Measurements from ENCODE around the gene AP1S2. TPM values are rescaled to one million over a fixed set of nuclear protein-coding genes. Genes with fewer than 3 reads are reported as not detected.

Gene AP1S2
- total RNA-seq, 6 experiments from 2014 or later: 4.0 to 12.3 (median 9.6) TPM

- WGBS (ENCODE audit: insufficient coverage, low coverage, low lambda C conversion rate, missing lambda C conversion rate): 1% methylated on average over 49 of the region's 55 CpGs
- DNase-seq (peak; percentile 82 to 93 (median 91)), ATAC-seq (peak; percentile 97 to 99 (median 98))
- intact Hi-C loops (cut with DNase I): no loop called here
- no peaks in the 10 kb centered on the region for H3K9me3 ChIP-seq
- H3K36me3 ChIP-seq: peaks cover 0 to 4% (median 0%) of the 10 kb centered on the region in 4 donors
- H3K27me3 ChIP-seq: no peaks in the 10 kb centered on the region
- peak within 1 kb of the TSS; percentile 53 to 97 (median 82) for H3K4me3 ChIP-seq
- H3K4me1 ChIP-seq: peaks cover 0 to 5% (median 2%) of the 10 kb centered on the region in 4 donors
- TF ChIP-seq CTCF (IDR thresholded peaks at IDR 0.05) (no peak), POLR2A (IDR thresholded peaks at IDR 0.05) (peak; percentile 60)
- H3K27ac ChIP-seq: peak within 1 kb of the TSS; percentile 52 to 69 (median 61)
Measured at GRCh38 chrX:15789979-15790768, 64.4 kb downstream of the AP1S2 start, which contains the start of gene ZRSR2. Gene ZRSR2, plus strand, starts transcription at chrX:15790484. Its CDS starts 12 bp downstream, at chrX:15790496.

GRCh38 chrX:15786915-15787314 lies 67.7 kb downstream of the AP1S2 start:
- H3K4me3 ChIP-seq: no peak overlapping the region
- H3K27me3 ChIP-seq: no peaks in the 10 kb centered on the region
- DNase-seq: no peak
- H3K9me3 ChIP-seq: no peaks in the 10 kb centered on the region
- ATAC-seq: no peak
- WGBS (ENCODE audit: insufficient coverage, low coverage, low lambda C conversion rate, missing lambda C conversion rate): 47% methylated on average over 3 of the region's 3 CpGs
- H3K27ac ChIP-seq: no peak overlapping the region
- no peak for TF ChIP-seq POLR2A (IDR thresholded peaks at IDR 0.05)
- TF ChIP-seq CTCF (IDR thresholded peaks at IDR 0.05): no peak
- no peaks in the 10 kb centered on the region for H3K36me3 ChIP-seq
- H3K4me1 ChIP-seq: peaks cover 0 to 5% (median 2%) of the 10 kb centered on the region in 4 donors
- intact Hi-C loops (cut with DNase I): no loop called here

DNA sequence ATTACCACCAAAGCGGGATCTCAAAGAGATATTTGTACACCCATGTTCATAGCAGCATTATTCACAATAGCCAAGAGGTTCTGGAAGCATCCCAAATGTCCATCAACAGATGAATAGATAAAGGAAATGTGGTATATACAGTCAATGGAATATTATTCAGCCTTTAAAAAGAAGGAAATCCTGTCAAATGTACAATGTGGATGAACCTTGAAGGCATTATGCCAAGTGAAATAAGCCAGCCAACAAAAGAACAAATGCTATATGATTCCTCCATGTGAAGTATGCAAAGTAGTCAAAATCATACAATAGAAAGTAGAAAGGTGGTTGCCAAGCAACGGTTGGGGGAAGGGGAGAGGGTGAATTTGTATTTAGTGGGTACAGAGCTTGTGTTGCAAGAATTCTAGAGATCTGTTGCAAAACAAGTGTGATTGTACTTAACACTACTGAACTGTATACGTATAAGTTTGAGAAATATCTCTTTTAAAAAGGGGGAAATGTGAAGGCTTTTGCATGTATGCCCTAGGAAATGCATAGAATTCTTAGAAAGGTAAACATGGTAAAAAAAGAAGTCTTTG lies 69.3 kb downstream of the AP1S2 start:
- Histone ChIP-seq H3K27ac (no peak overlapping the region), H3K9me3 (no peaks in the 10 kb centered on the region), H3K4me1 (peaks cover 0 to 4% (median 0%) of the 10 kb centered on the region in 4 donors), H3K27me3 (no peaks in the 10 kb centered on the region), H3K36me3 (no peaks in the 10 kb centered on the region), H3K4me3 (no peak overlapping the region)
- no peak for DNase-seq
- TF ChIP-seq CTCF (IDR thresholded peaks at IDR 0.05) (no peak), POLR2A (IDR thresholded peaks at IDR 0.05) (no peak)
- ATAC-seq: no peak
- intact Hi-C loops (cut with DNase I): no loop called here
- WGBS (ENCODE audit: insufficient coverage, low coverage, low lambda C conversion rate, missing lambda C conversion rate): 44% methylated on average over 1 of the region's 3 CpGs

DNA sequence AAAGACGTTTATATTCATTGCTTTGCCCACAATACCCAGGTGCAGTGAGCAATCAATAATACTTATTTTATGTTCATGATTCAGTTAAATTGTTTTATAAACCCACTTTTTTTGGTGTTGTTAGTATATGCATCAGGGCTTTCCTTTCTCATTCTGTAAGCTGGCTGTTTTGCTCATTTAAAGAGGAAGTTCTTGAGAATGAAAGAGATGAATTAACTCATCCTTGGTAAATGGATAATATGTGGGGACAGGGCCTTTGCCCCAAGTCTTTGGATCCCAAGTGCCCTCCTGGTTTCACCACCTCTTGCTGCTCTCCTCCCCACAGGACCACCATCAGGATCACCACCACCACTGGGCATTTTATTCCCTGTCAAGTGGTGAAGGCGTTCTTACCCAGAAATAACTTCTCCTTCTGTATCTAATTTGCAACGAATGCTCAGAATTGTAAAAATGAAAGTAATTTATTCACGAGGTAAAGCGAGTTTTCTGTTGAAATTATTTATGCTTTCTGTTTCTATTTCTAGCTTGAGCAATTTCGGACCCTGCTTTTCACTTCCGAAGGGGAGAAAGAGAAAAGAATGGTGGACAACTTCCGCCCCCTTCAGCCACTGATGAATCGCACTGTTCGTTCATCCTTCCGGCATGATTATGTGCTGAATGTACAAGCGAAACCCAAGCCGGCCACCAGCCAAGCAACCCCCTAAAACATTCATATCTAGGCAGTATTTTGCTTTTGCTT lies 72.5 kb downstream of the AP1S2 start:
- H3K27me3 ChIP-seq: no peaks in the 10 kb centered on the region
- no peaks in the 10 kb centered on the region for H3K4me1 ChIP-seq
- DNase-seq (no peak), ATAC-seq (peak in 1 of 4 donors; percentile 23)
- intact Hi-C loops (cut with DNase I): no loop called here
- WGBS (ENCODE audit: insufficient coverage, low coverage, low lambda C conversion rate, missing lambda C conversion rate): 54% methylated on average over 13 of the region's 13 CpGs
- H3K4me3 ChIP-seq: no peak overlapping the region
- no peak overlapping the region for H3K27ac ChIP-seq
- no peak for TF ChIP-seq CTCF (IDR thresholded peaks at IDR 0.05)
- no peaks in the 10 kb centered on the region for H3K9me3 ChIP-seq
- no peaks in the 10 kb centered on the region for H3K36me3 ChIP-seq

Other genes starting within 250 kb of the AP1S2 start
- gene CLTRN, start 190.0 kb downstream of the AP1S2 start, total RNA-seq: 10 to 100 TPM in 5 of 6 experiments, 1 to 10 TPM in 1; 8.8 to 14.0 (median 10.2) TPM
- 1 to 10 TPM; 1.5 to 4.3 (median 2.8) TPM for gene CA5B, start 116.5 kb downstream of the AP1S2 start, total RNA-seq
- gene ZRSR2, start 64.3 kb downstream of the AP1S2 start, total RNA-seq: 1 to 10 TPM in 5 of 6 experiments, under 1 TPM in 1; 0.81 to 3.6 (median 3.2) TPM